NCI-H1694 (cell line): ENCODE data around the gene DGKZ.
A peak's percentile ranks its signal among the peaks of the same experiment; 100 is the strongest.
"Not testable (repeated sequence)": the region's sequence is repeated elsewhere in the genome, so short reads cannot be mapped to it uniquely, and the experiment has no call there.

Experiments
- DNase-seq: peaks from one replicate; lab custom pipeline; 2025; lab: John Stamatoyannopoulos, UW

Gene DGKZ

DNA sequence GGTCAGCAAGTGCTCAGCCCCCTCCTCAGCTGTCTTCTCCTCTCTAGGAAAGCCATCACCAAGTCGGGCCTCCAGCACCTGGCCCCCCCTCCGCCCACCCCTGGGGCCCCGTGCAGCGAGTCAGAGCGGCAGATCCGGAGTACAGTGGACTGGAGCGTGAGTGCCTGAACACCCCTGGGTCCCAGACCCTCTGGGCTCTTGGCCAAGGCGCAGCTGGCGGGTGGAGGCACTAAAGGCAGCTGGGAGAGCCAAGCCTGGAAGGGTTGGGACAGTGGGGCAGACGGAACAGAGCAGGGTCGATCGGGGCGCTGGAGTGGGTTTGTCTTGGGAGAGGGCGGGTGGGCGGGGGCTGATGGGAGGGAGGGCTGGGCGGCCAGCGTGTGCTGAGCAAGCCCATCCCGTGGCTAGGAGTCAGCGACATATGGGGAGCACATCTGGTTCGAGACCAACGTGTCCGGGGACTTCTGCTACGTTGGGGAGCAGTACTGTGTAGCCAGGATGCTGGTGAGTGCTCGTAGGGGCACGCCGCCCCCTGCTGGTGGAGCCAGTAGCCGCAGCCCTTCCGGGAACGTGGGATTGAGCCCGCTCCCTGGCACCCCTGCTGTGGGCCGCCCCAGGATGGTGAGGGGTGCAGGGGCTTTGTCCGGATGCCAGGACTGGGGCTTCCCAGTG lies 20.1 kb downstream of the DGKZ start:
- peak; percentile 53 for DNase-seq

DNA sequence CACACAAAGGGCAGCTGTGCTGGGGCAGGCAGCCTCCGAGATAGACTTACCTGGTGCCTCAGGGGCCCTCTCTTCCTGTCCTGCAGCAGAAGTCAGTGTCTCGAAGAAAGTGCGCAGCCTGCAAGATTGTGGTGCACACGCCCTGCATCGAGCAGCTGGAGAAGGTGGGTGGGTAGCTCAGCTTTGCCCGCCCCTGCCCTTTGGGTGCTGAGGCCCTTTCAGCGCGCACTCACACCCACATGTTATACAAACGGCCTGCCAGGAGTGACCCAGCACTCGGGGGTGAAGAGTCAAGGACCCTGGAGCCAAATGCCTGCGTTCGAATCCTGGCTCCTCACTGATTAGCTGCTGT lies 20.6 kb downstream of the DGKZ start:
- no peak for DNase-seq

DNA sequence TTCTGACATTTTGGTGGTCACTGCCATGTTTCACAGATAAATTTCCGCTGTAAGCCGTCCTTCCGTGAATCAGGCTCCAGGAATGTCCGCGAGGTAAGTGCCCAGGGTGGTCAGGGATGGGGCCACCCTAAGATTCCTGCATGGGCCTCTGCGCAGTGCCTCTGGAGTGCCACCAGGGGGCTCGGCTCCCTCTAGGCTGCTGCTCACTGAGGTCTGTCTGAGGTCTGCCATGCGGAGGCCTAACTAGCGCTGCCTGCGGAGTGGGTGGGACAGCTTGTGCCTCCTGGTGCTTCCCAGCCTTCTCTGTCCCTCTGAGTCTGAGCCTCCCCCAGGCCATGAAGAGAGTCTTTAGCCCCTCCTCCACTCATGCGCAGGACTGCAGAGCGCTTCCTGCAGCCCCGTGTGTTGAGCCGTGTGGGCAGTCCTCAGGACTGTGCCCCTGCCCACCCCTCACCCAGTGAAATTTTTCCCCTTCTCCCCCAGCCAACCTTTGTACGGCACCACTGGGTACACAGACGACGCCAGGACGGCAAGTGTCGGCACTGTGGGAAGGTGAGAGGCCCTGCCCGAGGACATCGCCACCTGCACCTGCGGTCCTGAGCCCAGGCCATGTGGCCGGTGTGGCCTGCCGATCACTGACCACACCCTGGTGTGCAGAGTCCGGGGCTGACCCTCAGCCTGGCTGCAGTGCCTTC lies 22.3 kb downstream of the DGKZ start:
- peak; percentile 70 for DNase-seq

DNA sequence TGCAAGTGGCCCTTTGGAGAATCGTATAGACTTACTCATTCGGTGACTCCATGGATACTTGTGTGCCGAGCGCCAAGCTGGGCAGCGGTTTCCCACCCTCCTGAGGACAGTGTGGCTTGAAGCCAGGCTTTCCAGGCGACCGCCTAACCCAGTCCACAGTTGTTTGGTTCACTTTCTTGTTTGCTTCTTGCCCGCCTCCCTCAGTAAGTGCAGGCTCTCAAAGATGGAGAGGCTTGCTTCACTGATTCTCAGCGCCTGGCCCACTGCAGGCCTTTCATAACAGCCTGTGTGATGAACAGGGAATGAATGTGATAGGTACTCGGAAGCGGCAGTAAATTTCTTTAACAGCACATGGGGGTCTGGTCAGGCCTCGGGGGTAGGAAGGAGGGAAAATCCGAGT lies 23.0 kb downstream of the DGKZ start:
- no peak for DNase-seq

DNA sequence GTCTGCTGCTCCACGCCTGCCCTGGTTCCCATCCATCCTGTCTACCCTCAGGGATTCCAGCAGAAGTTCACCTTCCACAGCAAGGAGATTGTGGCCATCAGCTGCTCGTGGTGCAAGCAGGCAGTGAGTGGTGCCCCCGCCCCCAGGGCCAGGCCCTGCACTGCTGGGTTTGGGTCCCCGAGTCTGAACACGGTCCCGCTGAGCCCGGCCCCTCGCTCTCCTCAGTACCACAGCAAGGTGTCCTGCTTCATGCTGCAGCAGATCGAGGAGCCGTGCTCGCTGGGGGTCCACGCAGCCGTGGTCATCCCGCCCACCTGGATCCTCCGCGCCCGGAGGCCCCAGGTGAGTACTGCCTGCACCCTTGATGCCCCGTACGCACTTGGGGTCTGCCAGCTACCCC lies 24.0 kb downstream of the DGKZ start:
- not testable (repeated sequence) for DNase-seq

DNA sequence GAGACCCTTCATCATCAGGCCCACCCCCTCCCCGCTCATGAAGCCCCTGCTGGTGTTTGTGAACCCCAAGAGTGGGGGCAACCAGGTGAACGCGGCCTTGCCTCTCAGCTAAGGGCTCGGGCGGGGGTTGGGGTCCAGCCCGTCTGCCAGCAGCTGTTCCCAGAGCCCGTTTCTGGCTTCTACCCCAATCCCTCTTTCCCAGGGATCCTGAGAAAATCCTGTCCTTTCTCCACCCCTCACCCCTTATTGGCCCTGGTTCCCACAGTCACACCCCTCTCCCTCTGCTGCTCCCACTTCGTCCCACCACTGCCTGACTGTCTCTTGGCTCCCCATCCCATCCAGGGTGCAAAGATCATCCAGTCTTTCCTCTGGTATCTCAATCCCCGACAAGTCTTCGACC lies 24.8 kb downstream of the DGKZ start:
- no peak for DNase-seq

DNA sequence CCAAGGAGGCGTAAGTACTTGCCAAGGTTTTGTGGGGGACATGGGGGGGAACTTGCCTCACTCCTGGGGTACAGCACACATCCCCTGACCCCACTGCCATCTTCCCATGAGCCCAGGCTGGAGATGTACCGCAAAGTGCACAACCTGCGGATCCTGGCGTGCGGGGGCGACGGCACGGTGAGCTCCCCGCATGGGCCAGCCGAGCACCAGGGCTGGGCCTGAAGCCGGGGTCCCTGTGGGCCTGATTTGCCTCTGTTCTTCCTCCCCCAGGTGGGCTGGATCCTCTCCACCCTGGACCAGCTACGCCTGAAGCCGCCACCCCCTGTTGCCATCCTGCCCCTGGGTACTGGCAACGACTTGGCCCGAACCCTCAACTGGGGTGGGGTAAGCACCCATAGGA lies 25.2 kb downstream of the DGKZ start:
- not testable (repeated sequence) for DNase-seq

DNA sequence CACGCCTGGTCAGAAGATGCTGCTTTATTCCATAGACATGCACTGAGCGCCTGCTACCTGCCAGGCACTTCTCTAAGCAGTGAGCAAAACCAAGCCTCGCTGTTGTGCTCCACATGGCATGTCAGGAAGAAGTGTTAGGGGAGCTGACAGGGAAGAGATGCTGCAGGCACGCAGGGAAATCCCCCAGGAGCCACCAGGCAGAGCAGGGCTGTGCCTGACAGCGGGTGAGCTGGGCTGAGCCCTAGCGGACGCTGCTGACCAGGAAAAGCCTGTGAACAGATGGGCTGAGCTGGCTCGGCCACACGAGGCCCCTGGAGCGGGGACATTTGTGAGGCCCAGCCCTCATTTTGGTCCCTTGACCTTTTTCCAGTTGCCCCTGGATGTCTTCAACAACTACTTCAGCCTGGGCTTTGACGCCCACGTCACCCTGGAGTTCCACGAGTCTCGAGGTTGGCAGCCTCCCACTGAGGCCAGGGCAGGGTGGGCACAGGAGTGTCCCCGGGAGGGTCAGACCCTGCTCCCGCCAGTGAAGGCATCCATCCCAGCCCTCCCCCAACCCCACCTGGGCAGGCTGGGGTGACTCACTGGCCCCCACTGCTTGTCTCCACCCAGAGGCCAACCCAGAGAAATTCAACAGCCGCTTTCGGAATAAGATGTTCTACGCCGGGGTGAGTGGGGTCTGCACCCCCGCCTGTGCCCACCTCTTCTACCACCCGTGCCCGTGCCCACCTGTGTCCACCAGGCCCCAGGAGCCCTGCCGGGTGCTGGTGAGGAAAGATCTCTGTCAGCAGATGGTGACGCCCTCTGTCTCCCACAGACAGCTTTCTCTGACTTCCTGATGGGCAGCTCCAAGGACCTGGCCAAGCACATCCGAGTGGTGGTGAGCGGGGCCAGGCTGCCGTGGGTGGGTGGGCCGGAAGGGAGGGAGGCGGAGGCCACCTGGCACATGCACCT lies 26.8 kb downstream of the DGKZ start:
- no peak for DNase-seq

DNA sequence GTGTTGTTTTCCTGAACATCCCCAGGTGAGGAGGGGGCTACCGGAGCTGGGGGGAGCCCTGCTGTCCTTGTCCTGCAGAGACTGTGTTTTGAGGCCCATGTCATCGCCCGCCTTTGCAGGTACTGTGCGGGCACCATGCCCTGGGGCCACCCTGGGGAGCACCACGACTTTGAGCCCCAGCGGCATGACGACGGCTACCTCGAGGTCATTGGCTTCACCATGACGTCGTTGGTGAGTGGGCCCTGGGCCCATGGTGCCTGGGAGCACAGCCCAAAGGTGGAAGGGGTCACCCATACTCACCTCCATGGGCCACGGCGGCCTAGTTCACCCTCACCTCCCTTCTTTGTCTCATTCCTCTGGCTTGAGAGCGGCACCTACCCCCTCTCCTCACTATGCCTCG lies 27.6 kb downstream of the DGKZ start:
- DNase-seq: no peak

DNA sequence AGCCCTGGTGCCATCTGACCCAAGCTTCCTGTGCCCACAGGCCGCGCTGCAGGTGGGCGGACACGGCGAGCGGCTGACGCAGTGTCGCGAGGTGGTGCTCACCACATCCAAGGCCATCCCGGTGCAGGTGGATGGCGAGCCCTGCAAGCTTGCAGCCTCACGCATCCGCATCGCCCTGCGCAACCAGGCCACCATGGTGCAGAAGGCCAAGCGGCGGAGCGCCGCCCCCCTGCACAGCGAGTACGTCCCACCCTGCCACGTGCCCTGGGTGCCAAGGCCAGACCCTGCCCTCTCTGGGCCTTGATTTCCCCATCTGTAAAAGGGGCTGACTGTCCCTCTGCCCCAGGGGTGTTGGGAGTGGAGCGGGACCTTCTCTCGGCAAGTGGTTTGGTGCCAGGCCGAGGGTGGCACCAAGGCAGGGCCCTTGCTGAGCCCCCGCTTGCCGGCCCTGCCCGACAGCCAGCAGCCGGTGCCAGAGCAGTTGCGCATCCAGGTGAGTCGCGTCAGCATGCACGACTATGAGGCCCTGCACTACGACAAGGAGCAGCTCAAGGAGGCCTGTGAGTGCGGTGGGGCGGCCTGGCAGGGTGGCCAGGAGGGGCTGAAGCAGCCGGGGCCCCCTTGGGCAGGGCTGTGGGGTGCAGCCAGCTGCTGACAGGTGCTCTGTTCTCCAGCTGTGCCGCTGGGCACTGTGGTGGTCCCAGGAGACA lies 28.3 kb downstream of the DGKZ start:
- no peak for DNase-seq

DNA sequence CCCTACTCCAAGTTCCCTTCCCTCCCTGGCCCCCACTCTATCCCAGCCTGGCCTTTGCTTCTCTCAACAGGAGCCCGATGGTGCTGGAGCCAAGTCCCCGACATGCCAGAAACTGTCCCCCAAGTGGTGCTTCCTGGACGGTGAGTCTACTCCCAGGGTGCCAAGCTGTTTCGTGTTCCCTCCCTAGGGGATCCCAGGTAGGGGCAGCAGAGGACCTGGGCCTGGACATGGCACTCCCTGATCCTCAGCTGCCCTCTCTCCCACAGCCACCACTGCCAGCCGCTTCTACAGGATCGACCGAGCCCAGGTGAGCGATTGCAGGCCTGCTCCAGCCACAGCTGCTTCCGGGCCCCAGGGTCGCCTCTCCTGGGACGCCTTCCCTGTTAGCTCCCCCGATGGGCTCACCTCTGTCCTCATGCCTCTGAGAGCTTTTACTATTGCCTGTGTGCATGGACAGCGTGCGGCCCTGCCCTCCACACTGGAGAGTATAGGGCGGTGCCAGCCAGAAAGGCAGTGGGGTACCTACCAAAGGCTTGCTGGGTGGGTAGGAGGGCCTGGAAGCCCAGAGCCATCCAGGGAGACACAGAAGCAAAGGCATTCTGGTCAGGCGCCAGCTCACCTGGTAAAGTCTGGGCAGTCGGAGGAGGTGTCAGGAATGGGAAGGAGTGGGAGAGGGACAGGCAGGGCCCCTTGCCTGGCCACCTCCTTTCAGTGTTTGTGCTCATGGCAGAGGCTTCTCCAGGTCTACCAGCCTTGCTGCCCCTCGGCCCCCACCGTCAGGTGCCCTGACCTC lies 29.2 kb downstream of the DGKZ start:
- DNase-seq: no peak

DNA sequence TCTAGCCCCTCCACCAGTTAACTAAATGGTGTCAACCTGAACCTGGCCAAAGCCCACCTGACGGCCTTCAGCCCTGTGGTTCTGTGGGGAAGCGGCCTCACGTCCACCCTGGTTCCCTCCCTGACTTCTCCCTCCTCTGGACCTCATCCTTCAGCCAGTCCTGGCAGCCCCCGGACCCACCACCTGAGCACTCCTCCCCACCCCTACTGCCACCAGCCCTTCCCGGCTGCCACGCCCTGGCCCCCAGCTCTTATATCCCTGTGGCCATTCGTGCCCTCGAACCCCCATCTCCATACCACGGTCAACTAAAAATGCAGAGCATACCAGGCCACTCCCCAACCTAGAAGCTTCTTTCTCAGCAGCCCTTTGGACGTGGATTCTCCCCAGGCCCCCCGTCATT lies 30.0 kb downstream of the DGKZ start:
- no peak for DNase-seq

DNA sequence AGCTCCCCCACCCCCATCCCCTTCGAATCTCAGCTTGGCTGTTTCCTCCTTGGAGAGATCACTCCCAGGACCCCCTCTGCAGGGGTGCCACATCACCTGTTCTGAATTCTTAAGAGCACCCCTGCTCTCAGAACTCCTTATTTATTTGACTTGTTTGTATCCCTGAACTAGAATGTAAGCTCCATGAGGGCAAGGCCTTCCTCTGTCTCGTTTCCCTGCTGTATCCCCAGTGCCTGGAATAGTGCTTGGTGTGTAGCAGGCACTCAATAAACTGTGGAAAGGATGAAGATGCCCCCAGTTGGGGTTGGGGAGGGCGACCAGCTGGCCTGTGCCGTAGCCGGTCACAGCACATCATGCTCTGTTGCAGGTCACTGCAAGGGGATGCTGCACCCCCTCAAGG lies 30.6 kb downstream of the DGKZ start:
- no peak for DNase-seq

DNA sequence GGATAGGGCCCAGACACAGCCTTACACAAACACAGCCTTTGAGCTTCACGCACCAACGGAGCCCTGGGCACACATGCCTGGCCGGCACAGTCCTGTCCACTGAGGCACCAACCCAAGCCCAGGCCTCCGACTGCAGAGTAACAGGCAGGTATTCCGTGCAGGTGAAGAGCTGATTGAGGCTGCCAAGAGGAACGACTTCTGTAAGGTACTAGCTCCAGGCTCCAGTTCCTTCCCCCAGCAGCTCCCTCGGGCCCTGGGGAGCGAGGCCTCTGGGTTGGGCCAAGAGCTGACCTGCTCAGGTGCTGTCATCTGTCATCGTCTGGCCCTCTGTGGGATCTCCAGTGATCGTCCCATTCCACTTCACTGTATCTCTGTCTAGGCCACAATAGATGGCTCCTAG lies 31.0 kb downstream of the DGKZ start:
- no peak for DNase-seq

DNA sequence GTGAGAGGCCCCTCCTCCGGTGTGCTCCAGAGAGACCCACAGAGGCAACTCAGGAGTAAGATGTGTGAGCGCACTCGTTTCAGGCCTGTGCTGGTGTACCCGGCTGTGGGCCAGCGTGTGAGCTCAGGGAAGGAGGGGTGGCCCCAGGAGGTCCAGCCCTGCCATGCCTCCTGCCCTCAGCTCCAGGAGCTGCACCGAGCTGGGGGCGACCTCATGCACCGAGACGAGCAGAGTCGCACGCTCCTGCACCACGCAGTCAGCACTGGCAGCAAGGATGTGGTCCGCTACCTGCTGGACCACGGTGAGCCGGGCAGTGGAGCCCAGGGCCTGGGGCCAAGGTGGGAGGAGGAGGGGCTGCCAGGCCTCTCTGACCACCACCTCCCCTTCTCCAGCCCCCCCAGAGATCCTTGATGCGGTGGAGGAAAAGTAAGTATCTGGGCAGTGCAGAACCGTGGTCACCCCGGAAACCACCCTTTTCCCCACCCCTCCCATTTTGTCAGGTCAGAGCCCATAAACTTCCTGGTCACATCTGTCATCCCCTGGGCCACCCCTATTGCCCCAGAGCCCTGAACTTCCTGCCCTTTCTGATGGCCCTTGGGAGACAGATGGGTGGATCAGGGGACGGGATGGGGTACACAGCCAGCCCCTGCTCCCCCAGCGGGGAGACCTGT lies 31.7 kb downstream of the DGKZ start:
- DNase-seq: no peak

DNA sequence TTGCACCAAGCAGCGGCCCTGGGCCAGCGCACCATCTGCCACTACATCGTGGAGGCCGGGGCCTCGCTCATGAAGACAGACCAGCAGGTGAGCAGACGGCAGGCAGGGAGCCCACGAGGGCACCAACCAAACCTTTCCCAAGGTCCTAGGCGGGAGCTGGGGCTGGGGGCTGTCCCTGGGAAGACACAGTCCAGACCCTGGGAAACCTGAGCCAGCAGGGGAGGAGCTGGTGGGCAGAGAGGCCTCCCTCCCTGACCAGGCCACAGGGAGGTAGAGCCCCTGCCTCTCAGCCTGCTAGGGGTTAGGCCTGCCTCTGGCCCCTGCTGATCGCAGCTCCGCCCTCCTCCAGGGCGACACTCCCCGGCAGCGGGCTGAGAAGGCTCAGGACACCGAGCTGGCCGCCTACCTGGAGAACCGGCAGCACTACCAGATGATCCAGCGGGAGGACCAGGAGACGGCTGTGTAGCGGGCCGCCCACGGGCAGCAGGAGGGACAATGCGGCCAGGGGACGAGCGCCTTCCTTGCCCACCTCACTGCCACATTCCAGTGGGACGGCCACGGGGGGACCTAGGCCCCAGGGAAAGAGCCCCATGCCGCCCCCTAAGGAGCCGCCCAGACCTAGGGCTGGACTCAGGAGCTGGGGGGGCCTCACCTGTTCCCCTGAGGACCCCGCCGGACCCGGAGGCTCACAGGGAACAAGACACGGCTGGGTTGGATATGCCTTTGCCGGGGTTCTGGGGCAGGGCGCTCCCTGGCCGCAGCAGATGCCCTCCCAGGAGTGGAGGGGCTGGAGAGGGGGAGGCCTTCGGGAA lies 32.4 kb downstream of the DGKZ start:
- not testable (repeated sequence) for DNase-seq

DNA sequence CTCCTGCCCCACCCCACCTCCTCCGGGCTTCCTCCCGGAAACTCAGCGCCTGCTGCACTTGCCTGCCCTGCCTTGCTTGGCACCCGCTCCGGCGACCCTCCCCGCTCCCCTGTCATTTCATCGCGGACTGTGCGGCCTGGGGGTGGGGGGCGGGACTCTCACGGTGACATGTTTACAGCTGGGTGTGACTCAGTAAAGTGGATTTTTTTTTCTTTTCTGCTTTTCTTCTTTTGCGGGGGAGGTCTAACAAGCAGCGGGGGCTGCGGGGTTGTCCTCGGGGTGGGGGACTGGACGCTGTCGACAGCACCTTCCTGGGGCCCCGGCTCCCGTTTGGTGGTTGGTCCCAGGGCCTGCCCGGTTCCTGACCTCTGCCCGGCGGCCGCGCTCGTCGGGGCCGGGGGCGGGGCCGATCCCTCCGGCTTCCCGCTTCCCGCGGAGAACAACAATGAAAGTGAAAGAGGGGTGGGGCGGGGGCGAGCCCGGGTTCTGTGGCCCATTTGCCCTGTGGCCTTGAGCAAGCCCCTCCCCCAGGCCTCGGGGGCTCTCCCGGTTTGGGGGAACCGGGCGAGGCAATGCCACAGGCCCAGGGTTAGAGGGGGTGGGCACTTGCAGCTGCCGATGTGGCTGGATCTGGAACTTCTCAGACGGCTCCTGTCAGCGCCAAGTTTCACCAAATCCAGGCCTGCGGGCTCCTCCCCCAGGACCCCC lies 33.2 kb downstream of the DGKZ start:
- no peak for DNase-seq

DNA sequence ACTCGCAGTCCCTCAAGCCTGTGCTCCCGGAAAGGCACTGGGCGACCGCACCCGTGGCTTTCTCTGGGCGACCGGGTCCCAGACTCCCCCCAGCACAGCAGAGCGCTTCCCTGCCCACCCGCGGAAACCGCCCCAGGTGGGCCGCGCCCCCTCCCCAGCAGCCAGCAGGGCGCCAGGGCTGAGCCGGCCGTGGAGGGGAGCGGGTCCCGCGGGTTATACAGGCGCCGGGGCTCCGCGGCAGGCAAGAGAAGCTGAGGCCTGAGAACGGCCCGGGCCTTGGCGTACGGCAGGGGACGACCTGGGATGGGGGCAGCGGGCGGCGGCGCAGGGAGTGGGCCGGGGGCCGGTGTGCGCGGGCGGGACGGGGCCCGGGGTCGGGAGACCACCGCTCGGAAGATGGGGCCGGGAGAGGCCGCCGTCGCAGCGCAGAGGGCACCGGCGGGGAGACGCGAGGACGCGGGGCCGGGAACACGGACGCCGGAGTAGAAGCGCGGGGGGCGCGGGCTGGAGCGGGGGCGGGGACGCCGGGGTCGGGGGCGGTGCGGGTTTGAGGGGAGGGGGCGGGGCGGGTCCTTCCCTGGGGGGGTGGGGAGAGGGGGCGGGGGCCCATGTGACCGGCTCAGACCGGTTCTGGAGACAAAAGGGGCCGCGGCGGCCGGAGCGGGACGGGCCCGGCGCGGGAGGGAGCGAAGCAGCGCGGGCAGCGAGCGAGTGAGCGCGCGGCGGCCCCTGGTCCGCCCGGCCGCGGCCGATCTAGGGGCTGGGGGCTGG lies 34.0 kb downstream of the DGKZ start, which contains the start of gene MDK:
Gene MDK (plus strand): TSS at position 622 of the 771 bp plus-strand sequence. CDS start 389 bp downstream, outside the sequence.
- DNase-seq: no peak
